Activated T-cell treated with anti-CD3 and anti-CD28 coated beads, Interleukin-2, amount 50 U/mL, for 48 hours (primary cell): ENCODE data around the gene DNAH9.
A peak's percentile ranks its signal among the peaks of the same experiment; 100 is the strongest.

ENCODE experiments used
- DNase-seq, 2 experiments: peaks; one replicate each; pipeline ENCODE4 v3.0.0-alpha.2; 2020

Gene DNAH9

DNA sequence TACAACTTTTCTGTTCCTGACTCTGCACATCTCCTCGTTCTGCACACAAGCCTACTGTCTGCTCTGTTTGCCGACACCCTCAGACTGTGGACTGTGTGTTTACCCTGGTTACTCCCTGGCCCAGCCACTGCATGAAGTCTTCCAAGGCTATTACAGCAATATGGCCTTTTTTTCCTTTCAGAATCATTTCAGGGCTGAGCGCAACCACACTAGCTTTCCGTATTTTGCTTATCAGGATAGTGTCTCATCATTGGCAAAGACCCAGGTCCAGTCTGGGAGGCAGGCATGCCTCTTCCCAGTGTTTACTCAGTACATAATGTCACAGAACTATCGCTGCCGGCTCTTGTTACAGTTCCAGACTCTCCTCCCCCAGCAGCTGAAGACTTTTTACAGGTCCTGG, 10.1 kb downstream of the DNAH9 start:
- DNase-seq, result no peak

DNA sequence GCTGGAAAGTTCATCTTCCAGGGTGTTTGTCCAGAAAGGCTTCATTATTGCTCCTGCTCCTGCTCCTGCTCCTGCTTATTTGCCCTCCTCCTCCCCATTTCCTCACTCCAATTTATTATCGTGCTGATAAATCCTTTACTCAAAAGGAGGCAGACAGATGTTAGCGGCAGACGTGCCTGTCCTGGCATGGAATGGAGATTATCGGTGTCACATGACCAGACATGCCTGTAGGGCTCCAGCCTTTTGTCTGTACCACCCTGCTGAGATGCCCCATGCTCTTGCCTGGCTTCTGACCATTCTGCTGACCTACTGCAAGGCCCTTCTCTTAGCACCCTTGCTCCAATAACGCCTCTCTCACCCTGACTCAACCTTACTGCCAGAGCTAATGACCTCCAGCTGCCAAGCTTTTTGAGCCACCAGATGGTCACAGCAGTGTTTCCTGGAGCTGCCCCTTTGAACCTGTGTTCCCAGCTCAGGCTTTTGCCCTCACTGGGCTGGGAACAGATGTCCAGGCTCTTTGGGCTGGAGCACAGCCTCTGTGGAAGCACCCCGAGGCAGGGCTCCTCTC, 12.8 kb downstream of the DNAH9 start:
- no peak for DNase-seq

DNA sequence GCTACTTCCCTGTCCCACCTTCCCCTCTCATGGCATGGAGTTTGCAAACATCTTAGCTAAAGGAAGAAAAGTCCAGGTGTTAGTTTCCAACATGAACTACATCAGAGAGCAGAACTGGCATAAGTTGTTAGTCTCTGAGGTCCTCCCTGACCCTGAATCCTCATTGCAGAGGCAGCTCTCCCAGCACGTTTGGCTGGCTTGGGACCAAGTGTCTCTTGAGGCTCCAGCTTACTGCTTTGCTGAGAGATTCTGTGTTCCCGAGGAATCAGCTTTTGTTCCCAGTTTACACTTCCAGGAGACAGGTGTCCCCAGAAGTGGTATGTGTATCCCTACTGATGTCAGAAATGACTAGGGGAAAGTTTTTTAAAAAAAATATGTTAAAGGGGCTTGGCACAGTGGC, 14.7 kb downstream of the DNAH9 start:
- DNase-seq, result no peak

DNA sequence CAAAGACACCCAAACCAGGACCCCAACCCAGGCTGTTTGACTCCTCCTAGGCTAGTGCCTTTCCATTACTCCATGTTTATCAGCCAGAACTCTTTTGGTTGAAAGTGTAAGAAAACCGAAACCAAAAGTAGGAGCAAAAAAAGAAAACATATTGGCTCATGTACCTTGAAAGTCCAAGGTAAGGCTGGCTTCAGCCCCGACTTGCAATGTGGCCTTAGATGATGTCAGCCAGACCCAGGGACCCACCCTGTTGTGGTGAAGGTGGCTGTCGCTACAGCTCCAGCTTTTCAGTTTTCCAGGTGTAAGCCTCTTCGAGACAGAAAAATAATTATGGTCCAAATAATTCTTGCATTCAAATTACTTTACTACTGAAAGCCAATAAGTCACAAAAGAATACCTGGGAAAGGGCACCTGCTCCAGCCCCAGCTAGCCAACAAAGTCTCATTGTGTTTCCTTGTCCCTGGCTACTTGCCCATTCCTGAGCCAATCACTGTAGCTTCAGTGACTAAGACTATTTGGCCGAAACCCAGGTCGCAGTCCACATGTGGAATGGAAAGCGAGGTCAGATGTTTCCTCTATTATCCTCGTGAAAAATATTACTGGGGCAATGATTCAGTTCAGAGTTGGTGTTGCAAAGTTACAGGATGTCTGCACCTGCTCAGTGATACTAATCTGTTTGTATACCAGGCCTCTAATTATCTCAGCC, 20.7 kb downstream of the DNAH9 start:
- no peak for DNase-seq

DNA sequence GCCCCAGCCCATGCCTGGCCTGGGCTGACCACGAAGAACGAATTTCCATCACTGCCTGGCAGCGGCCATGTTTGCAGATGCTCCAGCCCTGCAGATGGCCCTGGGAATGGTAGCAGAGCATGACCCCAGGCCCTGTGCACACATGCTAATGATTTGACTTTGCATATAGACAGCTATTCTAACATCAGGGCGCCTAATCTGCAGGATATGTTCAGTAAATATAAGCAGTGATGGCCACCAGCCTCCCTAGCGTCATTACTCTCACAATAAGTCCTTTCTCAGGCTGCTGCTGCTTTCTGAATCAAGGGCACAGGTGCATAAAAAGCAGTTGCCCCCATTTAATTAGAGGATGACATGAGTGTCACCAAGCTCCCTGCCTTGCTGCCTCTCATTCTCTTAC, 24.2 kb downstream of the DNAH9 start:
- no peak for DNase-seq

DNA sequence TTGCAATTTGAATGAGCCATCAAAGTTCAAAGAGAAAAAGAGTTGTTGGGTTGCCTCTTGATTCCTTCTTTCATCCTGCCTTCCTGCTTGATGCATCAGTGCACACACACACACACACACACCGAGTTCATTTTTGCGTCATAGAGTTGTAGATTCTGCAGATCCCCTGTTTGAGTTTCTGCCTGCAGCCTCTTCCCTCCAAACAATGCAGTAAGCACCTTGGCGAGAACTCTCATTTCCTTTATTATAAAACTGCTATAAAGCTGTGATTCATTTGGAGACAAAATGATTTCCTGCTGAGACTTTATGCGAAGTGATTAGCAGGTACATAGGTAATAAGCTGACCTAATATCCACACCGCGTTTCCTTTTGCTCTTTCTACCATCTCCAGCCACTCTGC, 26.7 kb downstream of the DNAH9 start:
- DNase-seq, result no peak

DNA sequence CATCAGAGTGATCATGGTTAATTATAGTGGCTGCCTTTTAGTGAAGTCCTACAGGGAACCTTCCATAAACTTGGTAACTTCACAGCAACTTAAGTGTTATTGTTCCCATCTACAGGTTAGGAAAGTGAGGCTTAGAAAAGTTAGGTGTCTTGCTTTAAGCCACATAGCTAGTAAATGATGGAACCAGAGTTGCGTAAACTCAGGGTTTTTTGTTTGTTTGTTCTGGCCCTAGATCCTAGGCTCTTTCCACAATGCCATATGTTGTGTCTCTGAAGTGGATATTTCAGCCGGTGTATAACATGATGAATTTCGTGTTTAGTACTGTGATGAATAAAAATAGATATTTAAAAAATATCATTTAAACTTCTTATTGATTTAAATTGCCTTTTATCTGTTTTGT, 27.6 kb downstream of the DNAH9 start:
- no peak for DNase-seq

DNA sequence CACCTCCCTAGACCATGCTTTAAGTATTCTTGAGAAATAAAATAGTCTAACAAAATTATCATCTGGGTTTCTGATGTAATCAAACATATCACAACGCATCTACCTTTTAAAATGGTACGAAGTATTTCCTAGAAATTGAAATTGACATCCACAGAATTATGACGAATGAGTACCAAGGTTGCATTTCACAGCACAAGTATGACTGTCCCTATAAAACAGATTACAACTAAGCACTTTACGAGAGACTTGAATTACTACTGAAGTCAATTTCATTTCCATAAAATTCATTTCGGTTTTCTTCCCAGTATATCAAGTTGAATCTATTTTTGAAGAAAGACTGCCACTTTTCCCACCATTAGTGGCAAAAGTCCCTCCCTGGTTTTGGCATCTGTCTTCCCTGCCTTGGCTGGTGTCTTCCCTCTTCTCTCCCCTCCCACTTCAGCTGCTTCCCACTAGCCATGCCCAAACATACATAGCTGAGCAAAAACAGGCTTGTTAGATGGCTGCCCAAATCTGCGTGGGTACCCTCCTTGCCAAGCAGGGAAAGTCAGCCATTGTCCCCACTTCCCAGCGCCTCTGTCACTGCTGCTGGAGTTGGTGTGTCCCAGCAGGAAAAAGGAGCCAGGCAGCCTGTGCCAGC, 29.2 kb downstream of the DNAH9 start:
- DNase-seq, result no peak

DNA sequence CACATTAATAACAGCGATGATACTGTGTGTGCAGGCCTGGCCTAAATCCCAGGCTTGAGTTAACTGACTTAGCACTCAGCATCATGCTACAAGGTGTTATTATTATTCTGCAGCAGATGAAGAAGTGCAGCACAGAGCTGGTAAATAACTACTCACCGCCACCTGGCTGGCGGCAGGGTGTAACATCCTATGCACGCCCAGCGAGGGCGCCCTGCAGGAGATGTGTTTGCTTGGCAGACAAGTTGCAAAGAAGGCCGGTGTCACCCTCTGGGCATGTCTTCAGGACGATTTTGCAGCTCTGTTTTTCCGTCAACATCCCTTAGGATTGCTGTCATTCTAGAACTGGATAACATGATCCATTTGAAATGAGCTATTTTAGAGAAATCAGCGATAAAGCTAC, 30.1 kb downstream of the DNAH9 start:
- DNase-seq, result no peak

DNA sequence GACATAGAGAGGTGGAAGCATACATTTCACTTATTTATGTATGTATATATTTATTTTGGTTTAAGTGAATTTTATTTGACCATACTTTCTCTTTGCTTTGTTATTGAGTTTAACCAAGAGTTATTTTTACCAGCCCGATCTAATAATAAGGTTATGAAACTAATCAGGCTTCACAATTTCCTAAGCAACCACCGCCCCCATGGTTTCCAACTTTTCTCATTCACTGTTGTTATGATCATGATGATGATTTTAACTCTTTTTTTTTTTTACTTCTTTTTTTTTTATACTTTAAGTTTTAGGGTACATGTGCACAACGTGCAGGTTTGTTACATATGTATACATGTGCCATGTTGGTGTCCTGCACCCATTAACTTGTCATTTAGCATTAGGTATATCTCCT, 30.6 kb downstream of the DNAH9 start:
- DNase-seq, result no peak

DNA sequence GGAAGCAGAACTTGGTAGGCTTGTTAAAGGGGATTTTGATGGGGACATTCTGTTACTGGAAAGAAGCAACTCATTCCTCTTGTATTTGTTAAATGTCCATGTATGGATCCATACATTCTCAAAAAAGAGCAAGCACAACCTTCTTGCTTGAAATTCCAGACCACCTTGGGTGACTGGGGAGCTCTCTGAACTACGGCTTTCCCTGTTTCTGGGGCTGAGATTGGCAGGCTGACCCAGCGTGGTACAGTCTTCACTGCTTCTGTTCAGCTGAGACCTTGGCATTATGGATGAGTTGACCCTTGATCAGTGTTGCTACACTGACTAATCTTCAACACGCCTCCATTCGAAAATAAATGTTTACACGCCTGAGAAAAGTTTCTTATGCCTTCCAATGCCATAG, 38.5 kb downstream of the DNAH9 start:
- DNase-seq, result no peak

DNA sequence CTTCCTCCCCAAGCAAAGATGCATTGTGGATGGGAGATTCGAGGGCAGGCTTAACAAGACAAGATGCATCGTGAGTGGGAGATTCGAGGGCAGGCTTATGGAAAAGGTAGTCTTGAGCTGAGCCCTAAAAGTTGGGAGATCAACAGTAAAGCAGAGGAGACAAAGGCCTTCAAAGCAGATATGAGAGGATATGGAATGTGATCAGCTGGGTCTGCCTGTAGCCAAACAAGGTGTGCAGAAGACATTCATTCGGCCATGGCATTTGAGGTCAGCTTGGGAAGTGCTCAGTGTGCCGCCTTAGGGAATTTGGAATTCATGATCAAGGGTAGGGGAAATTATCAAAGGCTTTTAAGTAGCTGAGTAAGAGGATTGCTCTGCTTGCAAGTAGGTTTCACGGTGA, 39.5 kb downstream of the DNAH9 start:
- no peak for DNase-seq

DNA sequence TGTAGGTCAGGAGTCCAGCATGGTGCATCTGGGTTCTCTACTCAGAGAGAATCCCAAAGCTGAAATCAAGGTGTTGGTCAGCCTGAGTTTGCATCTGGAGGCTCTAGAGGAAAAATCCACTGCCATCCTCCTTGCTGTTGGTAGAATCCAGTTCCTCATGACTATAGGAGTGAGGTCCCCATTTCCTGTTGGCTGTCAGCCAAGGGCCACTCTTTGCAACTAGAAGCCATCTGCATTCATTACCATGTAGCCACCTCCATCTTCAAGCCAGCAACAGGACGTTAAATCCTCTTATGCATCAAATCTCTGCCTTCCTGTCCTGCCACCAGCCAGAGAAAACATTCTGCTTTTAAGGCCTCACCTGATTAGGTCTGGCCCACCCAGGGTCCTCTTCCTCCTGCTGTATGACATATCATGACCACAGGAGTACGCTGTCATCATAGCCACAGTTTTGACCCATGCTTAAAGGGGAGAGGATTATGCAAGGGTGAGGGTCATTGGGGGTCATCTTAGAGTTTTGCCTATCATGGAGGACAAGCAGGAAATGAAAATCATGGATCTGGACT, 40.5 kb downstream of the DNAH9 start:
- DNase-seq, result no peak

DNA sequence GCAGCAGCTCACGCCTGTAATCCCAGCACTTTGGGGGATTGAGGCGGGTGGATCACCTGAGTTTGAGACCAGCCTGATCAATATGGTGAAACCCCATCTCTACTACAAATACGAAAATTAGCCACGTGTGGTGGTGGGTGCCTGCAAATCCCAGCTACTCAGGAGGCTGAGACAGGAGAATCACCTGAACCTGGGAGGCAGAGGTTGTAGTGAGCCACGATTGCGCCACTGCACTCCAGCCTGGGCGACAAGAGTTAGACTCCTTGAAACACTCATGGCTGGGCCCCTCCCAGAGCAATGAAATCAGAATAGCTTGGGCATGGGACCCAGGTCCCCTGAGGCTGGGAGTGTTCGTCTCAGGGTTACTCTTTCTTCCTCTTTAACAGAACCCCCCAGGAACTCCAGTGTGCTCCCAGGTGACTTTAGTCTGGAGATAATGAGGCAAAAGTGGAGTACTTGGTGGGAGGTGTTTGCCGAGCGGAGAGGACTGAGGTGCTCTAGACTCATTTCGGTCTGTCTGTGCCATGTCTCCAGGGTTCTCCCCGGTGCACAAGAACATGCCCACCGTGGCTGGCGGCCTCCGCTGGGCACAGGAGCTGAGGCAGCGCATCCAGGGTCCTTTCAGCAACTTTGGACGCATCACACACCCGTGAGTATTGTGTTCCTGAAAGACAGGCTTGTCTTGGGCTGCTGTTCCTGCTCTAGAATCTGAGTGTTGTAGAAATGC, 41.6 kb downstream of the DNAH9 start:
- no peak for DNase-seq

DNA sequence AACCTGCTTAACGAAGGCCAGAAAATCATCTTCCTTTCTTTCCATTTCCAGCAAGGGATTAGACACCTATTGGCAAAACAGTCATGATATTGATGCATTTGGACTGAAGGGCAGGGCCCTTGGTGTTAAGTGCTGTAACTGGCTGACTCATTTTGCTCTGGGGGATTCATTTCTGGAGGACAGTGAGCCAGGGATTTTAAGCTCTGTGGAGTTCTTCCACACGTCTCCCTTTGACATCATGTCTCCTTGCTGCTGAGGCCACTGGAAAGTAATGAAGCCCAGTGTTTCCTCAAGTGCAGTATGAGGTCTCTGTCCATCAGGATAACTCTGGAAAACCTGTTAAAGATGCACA, 42.2 kb downstream of the DNAH9 start:
- no peak for DNase-seq

DNA sequence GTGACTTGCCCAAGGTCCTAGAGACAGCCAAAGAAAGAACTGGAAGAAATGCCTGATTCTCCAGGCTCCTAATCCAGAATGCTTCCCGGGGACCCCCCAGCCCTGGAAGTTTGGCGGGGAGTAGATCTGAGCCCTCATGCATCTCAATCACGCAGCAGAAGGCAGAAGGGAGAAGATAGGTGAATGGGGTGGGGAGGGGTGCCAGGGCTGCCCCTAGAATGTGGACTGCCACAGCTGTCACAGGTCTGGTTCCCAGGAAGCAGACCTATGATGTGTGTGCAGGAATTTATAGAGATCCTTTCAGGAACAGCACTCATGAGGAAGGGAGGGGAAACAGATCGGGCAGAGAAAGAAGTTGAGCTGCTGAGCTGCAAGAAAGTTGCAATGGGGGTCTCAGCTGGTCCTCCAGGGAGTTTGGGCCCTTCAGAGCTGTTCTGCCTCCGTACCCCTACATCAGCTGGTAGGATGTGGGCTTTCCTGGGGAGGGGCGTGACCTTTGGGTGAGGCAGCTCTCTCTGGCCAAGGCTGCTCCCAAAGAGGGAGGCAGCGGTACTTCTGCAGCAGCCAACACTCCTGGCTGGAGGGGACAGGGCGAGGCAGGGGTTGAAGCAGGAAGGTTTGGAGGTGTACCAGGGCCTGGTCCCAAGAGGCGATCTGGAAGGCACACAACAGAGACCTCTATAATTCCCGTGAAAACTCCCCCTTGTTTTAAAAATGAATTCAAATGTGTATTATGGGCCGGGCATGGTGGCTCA, 43.4 kb downstream of the DNAH9 start:
- DNase-seq, result no peak

DNA sequence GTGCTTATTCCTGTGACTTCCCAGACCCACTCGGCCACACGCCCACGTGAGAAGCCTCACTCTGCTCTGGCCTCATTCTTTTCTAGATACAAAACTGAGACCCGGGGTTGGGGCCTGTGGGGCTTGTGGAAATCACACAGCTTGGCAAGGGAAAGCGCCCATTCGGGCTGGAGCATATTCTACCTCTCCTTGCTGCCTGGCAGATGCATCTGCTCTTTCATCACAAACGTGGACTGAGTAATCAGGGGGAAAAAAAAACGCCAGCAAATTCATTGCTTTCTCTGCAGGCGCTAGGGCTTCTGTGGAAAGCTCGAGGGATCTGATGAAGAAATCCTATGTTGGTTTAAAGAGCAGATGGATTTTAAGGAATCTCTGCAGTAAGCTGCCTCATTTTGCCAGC, 44.4 kb downstream of the DNAH9 start:
- no peak for DNase-seq

DNA sequence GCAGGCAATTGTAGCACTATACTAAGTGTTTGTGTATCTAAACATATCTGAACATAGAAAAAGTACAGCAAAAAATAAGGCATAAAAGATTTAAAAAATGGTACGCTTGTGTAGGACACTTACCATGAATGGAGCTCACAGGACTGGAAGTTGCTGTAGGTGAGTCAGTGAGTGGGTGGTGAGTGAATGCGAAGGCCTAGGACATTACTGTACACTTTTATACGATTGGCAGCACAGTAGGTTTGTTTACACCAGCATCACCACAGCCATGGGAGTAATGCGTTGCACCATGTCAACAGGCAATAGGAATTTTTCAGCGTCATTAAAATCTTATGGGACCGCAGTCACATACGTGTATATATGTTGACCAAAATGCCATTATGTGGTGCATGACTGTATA, 45.6 kb downstream of the DNAH9 start:
- DNase-seq, result no peak

DNA sequence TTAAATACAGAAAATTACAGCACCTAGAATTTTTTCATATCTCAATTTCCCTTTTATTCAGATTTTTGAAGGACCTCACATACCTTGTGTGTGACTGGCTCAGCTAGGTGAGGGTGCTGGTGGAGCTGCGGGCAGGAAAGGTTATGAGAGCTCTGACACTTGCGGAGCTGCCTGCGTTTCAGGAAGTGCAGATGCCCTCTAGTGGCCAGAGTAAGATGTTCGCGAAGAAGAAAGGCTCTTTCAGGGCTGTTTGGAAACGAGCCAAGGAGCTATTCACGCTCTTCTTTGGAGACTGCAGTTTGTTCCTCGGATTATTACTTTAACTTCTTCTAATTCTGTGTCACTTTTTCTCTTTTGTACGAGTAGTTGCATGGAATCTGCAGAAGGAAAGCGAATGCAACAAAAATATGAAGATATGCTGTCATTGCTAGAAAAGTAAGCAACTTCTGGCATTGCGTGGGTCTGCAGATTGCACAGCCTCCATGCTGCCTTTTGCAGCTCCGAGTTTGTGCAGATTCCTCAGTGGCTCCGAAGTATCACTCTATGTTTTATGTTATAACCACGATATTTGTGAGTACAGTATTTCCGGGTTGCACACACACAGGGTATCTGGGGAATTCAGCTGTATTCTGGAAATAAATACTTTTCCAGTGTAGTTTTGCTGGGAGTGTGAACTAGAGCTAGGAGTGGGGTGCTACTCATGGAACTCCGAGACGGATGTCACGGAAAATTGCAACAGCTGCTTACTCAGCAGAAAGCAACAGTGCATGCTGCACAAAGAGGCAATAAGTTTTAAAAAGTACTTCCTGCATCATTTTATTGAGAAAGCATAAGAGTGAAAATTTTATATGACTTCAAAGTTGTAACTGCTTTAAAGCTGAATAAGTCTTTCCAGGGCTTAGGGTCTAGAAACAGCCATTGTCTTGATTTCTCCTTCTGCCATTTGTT, 46.3 kb downstream of the DNAH9 start:
- peak; percentile 28 to 42 for DNase-seq

DNA sequence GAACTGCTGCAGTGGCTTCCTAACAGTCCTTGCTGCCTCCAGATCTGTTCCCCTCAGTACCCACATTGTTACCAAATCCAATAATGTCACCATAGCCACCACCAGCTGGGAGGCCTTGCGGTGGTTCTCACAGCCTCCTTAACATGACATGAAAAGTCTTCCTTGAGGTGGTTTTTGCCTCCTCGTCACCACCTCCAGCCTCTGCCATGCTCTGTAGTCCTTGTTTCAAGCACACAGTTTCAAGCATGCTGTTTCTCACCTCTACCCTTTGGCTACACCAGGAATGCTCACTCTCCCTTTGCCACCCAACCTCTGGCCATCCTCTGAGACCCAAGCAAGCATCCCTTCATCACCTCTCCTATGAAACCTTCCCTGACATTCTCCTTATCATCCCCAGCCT, 47.2 kb downstream of the DNAH9 start:
- DNase-seq, result no peak

DNA sequence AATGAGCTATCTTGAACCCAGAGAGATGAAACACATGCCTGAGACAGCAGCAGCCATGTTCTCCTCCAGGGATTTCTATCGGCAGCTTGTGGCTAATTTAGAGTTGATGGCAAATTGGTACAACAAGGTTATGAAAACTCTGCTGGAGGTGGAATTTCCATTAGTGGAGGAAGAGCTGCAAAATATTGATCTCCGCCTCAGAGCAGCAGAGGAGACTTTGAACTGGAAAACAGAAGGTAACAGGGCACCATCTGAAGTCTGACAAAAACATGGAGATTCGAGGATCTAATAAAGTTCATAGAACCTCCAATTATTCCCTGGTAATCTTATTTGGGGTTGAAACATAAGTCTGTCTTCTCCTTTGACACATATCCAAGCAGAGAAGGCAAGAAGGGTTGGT, 52.8 kb downstream of the DNAH9 start:
- no peak for DNase-seq

DNA sequence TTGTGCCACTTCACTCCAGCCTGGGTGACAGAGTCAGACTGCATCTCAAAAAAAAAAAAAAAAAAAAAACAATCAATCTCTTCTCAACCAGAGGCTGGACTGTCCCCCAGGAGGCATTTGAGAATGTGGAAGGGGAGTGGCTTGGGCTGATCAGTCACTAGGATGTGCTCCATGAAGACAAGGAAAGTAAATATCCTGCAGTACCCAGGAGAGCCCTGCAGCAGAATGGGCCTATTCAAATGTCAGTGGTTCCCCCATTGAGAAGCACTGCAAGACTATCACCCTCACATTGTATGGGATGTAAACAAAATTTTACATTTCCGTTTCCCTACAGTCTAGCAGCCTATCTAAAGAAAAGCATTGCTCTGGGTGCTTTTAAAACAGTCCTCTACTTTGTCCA, 70.3 kb downstream of the DNAH9 start:
- DNase-seq, result no peak
